ENCODE results near the gene ZNF609.

The ZNF609 gene

GRCh38 chr15:64697911-64698369 lies 237.6 kb downstream of the ZNF609 start:
- Histone ChIP-seq H3K27me3 (ENCODE audit: control insufficient read depth, insufficient read depth, low read length) (no peaks in the 10 kb centered on the region), H3K4me1 (ENCODE audit: control insufficient read depth, insufficient read depth, low read length) (peaks cover 60% of the 10 kb centered on the region), H3K27ac (ENCODE audit: low read depth, low read length) (peak overlapping the region; percentile 0), H3K4me3 (ENCODE audit: low read length) (no peak overlapping the region), H3K9ac (ENCODE audit: low read length) (no peak overlapping the region), H3K36me3 (ENCODE audit: control insufficient read depth, insufficient read depth, low read length) (no peaks in the 10 kb centered on the region)

GRCh38 chr15:64698823-64699222 lies 238.4 kb downstream of the ZNF609 start:
- Histone ChIP-seq H3K4me3 (ENCODE audit: low read length) (no peak overlapping the region), H3K27ac (ENCODE audit: low read depth, low read length) (peak overlapping the region; percentile 65), H3K4me1 (ENCODE audit: control insufficient read depth, insufficient read depth, low read length) (peaks cover 57% of the 10 kb centered on the region), H3K36me3 (ENCODE audit: control insufficient read depth, insufficient read depth, low read length) (no peaks in the 10 kb centered on the region), H3K9ac (ENCODE audit: low read length) (no peak overlapping the region), H3K27me3 (ENCODE audit: control insufficient read depth, insufficient read depth, low read length) (no peaks in the 10 kb centered on the region)

GRCh38 chr15:64699751-64700388 lies 239.5 kb downstream of the ZNF609 start:
- Histone ChIP-seq H3K36me3 (ENCODE audit: control insufficient read depth, insufficient read depth, low read length) (no peaks in the 10 kb centered on the region), H3K4me3 (ENCODE audit: low read length) (peak overlapping the region; percentile 16), H3K27ac (ENCODE audit: low read depth, low read length) (peak overlapping the region; percentile 65), H3K4me1 (ENCODE audit: control insufficient read depth, insufficient read depth, low read length) (peaks cover 57% of the 10 kb centered on the region), H3K9ac (ENCODE audit: low read length) (no peak overlapping the region), H3K27me3 (ENCODE audit: control insufficient read depth, insufficient read depth, low read length) (no peaks in the 10 kb centered on the region)

DNA sequence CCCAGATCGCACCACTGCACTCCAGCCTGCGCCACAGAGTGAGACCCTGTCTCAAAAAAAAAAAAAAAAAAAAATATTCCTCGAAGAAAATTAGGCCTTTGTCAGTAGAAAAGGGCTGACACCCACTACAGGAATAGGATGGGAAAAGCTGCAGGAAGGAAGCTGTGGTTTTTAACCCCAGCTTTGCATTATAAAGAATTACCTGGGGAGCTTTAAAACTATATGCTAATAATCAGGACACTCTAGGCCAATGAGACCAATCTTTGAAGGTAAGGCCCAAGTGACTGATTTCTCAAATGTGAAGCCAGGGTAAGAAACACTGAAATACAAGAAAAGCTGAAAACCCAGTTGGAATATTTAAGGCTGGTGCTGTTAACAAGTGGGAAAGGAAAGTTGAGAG lies 240.7 kb downstream of the ZNF609 start:
- peaks cover 49% of the 10 kb centered on the region for H3K4me1 ChIP-seq (ENCODE audit: control insufficient read depth, insufficient read depth, low read length)
- H3K27ac ChIP-seq (ENCODE audit: low read depth, low read length), result no peak overlapping the region
- H3K27me3 ChIP-seq (ENCODE audit: control insufficient read depth, insufficient read depth, low read length), result no peaks in the 10 kb centered on the region
- no peak overlapping the region for H3K9ac ChIP-seq (ENCODE audit: low read length)
- H3K36me3 ChIP-seq (ENCODE audit: control insufficient read depth, insufficient read depth, low read length), result no peaks in the 10 kb centered on the region
- H3K4me3 ChIP-seq (ENCODE audit: low read length), result peak overlapping the region; percentile 80

- Histone ChIP-seq H3K9ac (ENCODE audit: low read length) (no peak overlapping the region), H3K4me1 (ENCODE audit: control insufficient read depth, insufficient read depth, low read length) (peaks cover 49% of the 10 kb centered on the region), H3K4me3 (ENCODE audit: low read length) (peak overlapping the region; percentile 80), H3K27me3 (ENCODE audit: control insufficient read depth, insufficient read depth, low read length) (no peaks in the 10 kb centered on the region), H3K36me3 (ENCODE audit: control insufficient read depth, insufficient read depth, low read length) (no peaks in the 10 kb centered on the region), H3K27ac (ENCODE audit: low read depth, low read length) (no peak overlapping the region)
Observed at GRCh38 chr15:64701482-64702184, 241.3 kb downstream of the ZNF609 start.

DNA sequence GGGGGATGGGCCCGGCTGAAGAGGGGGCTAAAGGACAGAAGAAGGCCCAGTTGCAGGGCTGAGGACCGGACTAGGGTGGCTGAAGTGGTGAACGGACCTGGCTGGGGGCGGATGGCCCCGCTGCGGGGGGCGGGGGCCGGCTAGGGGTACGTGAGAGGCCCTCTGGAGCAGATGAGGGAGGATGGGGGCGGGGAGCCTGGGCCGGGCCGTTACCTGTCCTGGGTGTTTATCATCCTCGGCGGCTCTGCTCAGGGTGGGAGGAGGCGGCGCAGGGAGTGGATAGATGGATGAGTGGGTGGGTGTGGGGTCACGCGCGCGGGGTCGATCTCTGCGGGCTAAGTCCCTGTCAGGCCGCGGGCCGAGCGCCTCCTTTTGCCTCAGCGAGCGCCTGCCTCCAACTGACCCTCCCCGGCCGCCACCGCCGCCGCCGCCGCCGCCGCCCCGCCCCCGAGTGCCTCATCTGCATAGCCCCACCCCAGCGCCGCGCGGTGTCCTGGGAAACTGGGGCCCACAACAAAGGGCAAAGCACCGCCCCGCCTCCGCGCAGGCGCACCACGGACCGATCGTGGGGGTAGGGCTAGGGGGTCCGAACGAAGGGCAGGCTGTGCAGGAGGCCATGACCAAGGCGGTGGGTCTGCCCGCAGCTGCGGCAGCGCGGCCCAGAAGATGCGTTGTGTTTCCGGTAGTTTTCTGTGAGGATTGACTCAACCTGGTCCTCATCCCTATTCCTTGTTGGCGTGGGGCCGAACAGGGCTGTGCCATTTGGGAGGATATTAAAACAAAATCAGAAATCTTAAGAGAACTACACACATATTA lies 242.6 kb downstream of the ZNF609 start:
- H3K36me3 ChIP-seq (ENCODE audit: control insufficient read depth, insufficient read depth, low read length), result no peaks in the 10 kb centered on the region
- no peaks in the 10 kb centered on the region for H3K27me3 ChIP-seq (ENCODE audit: control insufficient read depth, insufficient read depth, low read length)
- H3K4me1 ChIP-seq (ENCODE audit: control insufficient read depth, insufficient read depth, low read length), result peaks cover 44% of the 10 kb centered on the region
- peak overlapping the region; percentile 45 for H3K9ac ChIP-seq (ENCODE audit: low read length)
- peak overlapping the region; percentile 80 for H3K4me3 ChIP-seq (ENCODE audit: low read length)
- peak overlapping the region; percentile 88 for H3K27ac ChIP-seq (ENCODE audit: low read depth, low read length)

GRCh38 chr15:64703632-64703959 lies 243.2 kb downstream of the ZNF609 start:
- Histone ChIP-seq H3K4me3 (ENCODE audit: low read length) (peak overlapping the region; percentile 78), H3K27ac (ENCODE audit: low read depth, low read length) (peak overlapping the region; percentile 88), H3K9ac (ENCODE audit: low read length) (peak overlapping the region; percentile 35), H3K27me3 (ENCODE audit: control insufficient read depth, insufficient read depth, low read length) (no peaks in the 10 kb centered on the region), H3K36me3 (ENCODE audit: control insufficient read depth, insufficient read depth, low read length) (no peaks in the 10 kb centered on the region), H3K4me1 (ENCODE audit: control insufficient read depth, insufficient read depth, low read length) (peaks cover 39% of the 10 kb centered on the region)

GRCh38 chr15:64705006-64705405 lies 244.6 kb downstream of the ZNF609 start:
- no peak overlapping the region for H3K4me3 ChIP-seq (ENCODE audit: low read length)
- H3K36me3 ChIP-seq (ENCODE audit: control insufficient read depth, insufficient read depth, low read length), result no peaks in the 10 kb centered on the region
- H3K4me1 ChIP-seq (ENCODE audit: control insufficient read depth, insufficient read depth, low read length), result peaks cover 28% of the 10 kb centered on the region
- no peak overlapping the region for H3K27ac ChIP-seq (ENCODE audit: low read depth, low read length)
- H3K27me3 ChIP-seq (ENCODE audit: control insufficient read depth, insufficient read depth, low read length), result no peaks in the 10 kb centered on the region
- H3K9ac ChIP-seq (ENCODE audit: low read length), result no peak overlapping the region

GRCh38 chr15:64706011-64706911 lies 245.9 kb downstream of the ZNF609 start:
- Histone ChIP-seq H3K9ac (ENCODE audit: low read length) (no peak overlapping the region), H3K4me1 (ENCODE audit: control insufficient read depth, insufficient read depth, low read length) (peaks cover 15% of the 10 kb centered on the region), H3K4me3 (ENCODE audit: low read length) (no peak overlapping the region), H3K27ac (ENCODE audit: low read depth, low read length) (no peak overlapping the region), H3K27me3 (ENCODE audit: control insufficient read depth, insufficient read depth, low read length) (no peaks in the 10 kb centered on the region), H3K36me3 (ENCODE audit: control insufficient read depth, insufficient read depth, low read length) (no peaks in the 10 kb centered on the region)

- Histone ChIP-seq H3K27ac (ENCODE audit: low read depth, low read length) (no peak overlapping the region), H3K36me3 (ENCODE audit: control insufficient read depth, insufficient read depth, low read length) (no peaks in the 10 kb centered on the region), H3K9ac (ENCODE audit: low read length) (no peak overlapping the region), H3K4me1 (ENCODE audit: control insufficient read depth, insufficient read depth, low read length) (no peaks in the 10 kb centered on the region), H3K27me3 (ENCODE audit: control insufficient read depth, insufficient read depth, low read length) (no peaks in the 10 kb centered on the region), H3K4me3 (ENCODE audit: low read length) (no peak overlapping the region)
Observed at GRCh38 chr15:64710676-64711428, 250.5 kb downstream of the ZNF609 start.

DNA sequence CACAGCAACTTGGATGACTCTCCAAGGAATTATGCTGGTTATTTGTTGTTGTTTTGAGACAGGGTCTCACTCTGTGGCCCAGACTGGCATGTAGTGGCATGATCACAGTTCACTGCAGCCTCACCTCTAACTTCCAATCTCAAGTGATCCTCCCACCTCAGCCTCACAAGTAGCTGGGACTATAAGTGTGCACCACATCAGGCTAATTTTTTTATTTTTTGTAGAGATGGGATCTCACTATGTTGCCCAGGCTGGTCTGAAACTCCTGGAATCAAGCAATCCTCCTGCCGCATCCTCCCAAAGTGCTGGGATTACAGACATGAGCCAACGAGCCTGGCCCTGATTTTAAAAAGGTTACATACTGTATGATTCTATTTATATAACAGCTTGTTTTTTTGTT lies 252.0 kb downstream of the ZNF609 start:
- H3K27ac ChIP-seq (ENCODE audit: low read depth, low read length), result no peak overlapping the region
- H3K4me3 ChIP-seq (ENCODE audit: low read length), result no peak overlapping the region
- H3K27me3 ChIP-seq (ENCODE audit: control insufficient read depth, insufficient read depth, low read length), result no peaks in the 10 kb centered on the region
- peaks cover 6% of the 10 kb centered on the region for H3K36me3 ChIP-seq (ENCODE audit: control insufficient read depth, insufficient read depth, low read length)
- H3K4me1 ChIP-seq (ENCODE audit: control insufficient read depth, insufficient read depth, low read length), result no peaks in the 10 kb centered on the region
- no peak overlapping the region for H3K9ac ChIP-seq (ENCODE audit: low read length)

Data from rectal smooth muscle tissue (tissue), 1 donor.